Measurements from ENCODE around the gene DHX35. TPM values are rescaled to one million over a fixed set of nuclear protein-coding genes. Genes with fewer than 3 reads are reported as not detected.
"Not testable (repeated sequence)": the region's sequence is repeated elsewhere in the genome, so short reads cannot be mapped to it uniquely, and the experiment has no call there.

DHX35 gene
- total and polyA plus RNA-seq, 9 donors = 7.6 to 10.1 (median 9.2) TPM

- H3K4me3 ChIP-seq (ENCODE audit: low read length) = no peak overlapping the region
- no CpG with 5 or more reads among the region's 5 CpGs for WGBS (ENCODE audit: insufficient coverage)
- H3K4me1 ChIP-seq (ENCODE audit: control insufficient read depth, insufficient read depth, low read length) = no peaks in the 10 kb centered on the region
- no peak for DNase-seq
- no peak overlapping the region for H3K27ac ChIP-seq (ENCODE audit: low read length)
- H3K27me3 ChIP-seq (ENCODE audit: control insufficient read depth, insufficient read depth, low read length) = no peaks in the 10 kb centered on the region
- peaks cover 26% of the 10 kb centered on the region for H3K36me3 ChIP-seq (ENCODE audit: control insufficient read depth, insufficient read depth, low read length)
- H3K9me3 ChIP-seq (replicated peaks; ENCODE audit: control insufficient read depth, low read depth, low read length) = no peaks in the 10 kb centered on the region
These were observed 29.9 kb downstream of the DHX35 start for GRCh38 chr20:38991814-38992704.

DNA sequence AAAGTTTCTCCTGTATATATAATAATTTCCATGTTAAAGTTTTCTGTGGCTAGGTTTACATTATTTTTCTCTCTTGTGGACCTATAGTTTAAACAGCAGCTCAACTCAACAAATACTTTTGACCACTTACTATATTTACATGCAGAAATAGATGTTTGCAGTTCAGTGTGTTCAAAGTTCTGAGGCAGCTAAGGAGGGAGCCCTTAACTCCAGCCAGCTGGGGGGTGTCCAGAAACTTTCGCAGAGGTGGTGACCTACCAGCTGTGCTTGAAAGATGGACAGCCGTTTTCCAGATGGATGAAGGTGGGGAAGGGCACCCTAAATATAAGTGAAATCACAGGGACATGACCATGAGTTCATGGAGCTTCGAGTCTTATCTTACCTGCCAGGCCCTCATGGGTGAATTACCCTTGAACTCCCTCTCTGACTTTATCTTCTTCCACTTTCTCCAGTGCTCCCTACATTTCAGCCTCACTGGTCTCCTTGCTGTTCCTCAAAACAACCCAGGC, 33.4 kb downstream of the DHX35 start:
- Histone ChIP-seq H3K36me3 (ENCODE audit: control insufficient read depth, insufficient read depth, low read length) (peaks cover 48% of the 10 kb centered on the region), H3K27ac (ENCODE audit: low read length) (no peak overlapping the region), H3K4me1 (ENCODE audit: control insufficient read depth, insufficient read depth, low read length) (no peaks in the 10 kb centered on the region), H3K4me3 (ENCODE audit: low read length) (no peak overlapping the region), H3K9me3 (replicated peaks; ENCODE audit: control insufficient read depth, low read depth, low read length) (no peaks in the 10 kb centered on the region), H3K27me3 (ENCODE audit: control insufficient read depth, insufficient read depth, low read length) (no peaks in the 10 kb centered on the region)
- DNase-seq = no peak
- WGBS (ENCODE audit: insufficient coverage) = 89% methylated on average over 3 of the region's 3 CpGs

- DNase-seq; H3K27ac ChIP-seq (ENCODE audit: low read length); H3K27me3 ChIP-seq (ENCODE audit: control insufficient read depth, insufficient read depth, low read length); H3K9me3 ChIP-seq (replicated peaks; ENCODE audit: control insufficient read depth, low read depth, low read length); H3K4me3 ChIP-seq (ENCODE audit: low read length); H3K4me1 ChIP-seq (ENCODE audit: control insufficient read depth, insufficient read depth, low read length): not testable (repeated sequence)
- WGBS (ENCODE audit: insufficient coverage) = no CpG with 5 or more reads among the region's 1 CpG
- peaks cover 52% of the 10 kb centered on the region for H3K36me3 ChIP-seq (ENCODE audit: control insufficient read depth, insufficient read depth, low read length)
These were observed 34.7 kb downstream of the DHX35 start for GRCh38 chr20:38996866-38997265.

GRCh38 chr20:38997622-38998021, 35.5 kb downstream of the DHX35 start:
- H3K27me3 ChIP-seq (ENCODE audit: control insufficient read depth, insufficient read depth, low read length) = no peaks in the 10 kb centered on the region

GRCh38 chr20:38999217-38999616, 37.1 kb downstream of the DHX35 start:
- Histone ChIP-seq H3K4me3 (ENCODE audit: low read length) (no peak overlapping the region), H3K27me3 (ENCODE audit: control insufficient read depth, insufficient read depth, low read length) (no peaks in the 10 kb centered on the region), H3K4me1 (ENCODE audit: control insufficient read depth, insufficient read depth, low read length) (no peaks in the 10 kb centered on the region), H3K27ac (ENCODE audit: low read length) (no peak overlapping the region), H3K36me3 (ENCODE audit: control insufficient read depth, insufficient read depth, low read length) (peaks cover 69% of the 10 kb centered on the region), H3K9me3 (replicated peaks; ENCODE audit: control insufficient read depth, low read depth, low read length) (no peaks in the 10 kb centered on the region)
- WGBS (ENCODE audit: insufficient coverage) = 94% methylated on average over 3 of the region's 3 CpGs
- no peak for DNase-seq

More at GRCh38 chr20:38997622-38998021, 35.5 kb downstream of the DHX35 start:
- Histone ChIP-seq H3K4me1 (ENCODE audit: control insufficient read depth, insufficient read depth, low read length) (no peaks in the 10 kb centered on the region), H3K27ac (ENCODE audit: low read length) (no peak overlapping the region), H3K9me3 (replicated peaks; ENCODE audit: control insufficient read depth, low read depth, low read length) (no peaks in the 10 kb centered on the region), H3K36me3 (ENCODE audit: control insufficient read depth, insufficient read depth, low read length) (peaks cover 59% of the 10 kb centered on the region), H3K4me3 (ENCODE audit: low read length) (no peak overlapping the region)
- 83% methylated on average over 7 of the region's 8 CpGs for WGBS (ENCODE audit: insufficient coverage)
- DNase-seq = no peak

DNA sequence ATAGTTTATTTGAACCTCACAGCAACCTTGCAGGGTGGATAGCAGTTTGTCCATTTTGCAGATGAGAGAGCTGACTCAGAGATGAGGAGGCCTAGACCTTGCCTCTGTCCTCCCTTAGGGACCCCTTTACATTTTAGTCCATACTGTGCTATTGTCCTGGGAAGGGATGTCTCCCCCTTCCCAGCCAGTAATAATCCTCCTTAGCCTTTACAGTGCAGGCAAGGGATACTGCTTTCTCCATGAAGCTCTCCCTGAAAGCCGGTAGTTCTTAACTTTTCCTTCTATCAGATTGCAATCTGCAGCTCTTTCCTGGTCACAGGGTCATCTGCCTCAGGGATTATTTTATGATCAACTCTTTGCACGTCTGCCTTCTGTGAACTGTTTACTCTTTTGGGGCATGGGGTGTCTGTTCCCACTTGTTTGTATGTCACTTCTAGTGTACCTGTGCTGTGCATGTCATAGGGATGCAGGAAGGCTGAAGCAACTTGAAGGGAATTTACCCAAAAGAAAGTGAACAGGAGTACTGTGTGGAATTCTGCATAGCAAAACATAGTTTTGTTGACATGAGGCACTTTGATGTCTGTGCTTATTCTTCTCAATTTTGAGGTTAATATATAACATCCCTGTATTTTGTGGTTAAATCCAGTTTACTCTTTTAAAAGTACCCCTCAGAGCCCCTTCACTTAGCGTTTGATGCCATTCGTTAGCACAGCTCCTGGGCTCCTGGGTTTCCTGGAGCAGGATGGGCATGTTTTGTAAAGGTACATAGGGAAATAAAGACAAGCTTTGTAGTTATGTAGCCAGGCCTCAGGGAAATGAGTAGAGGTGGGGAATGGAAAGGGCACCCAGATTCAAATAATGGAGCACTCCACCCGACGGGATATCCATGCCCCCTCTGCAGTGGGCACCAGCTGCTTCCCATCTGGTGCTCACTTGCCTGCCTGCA, 38.1 kb downstream of the DHX35 start:
- Histone ChIP-seq H3K4me3 (ENCODE audit: low read length) (no peak overlapping the region), H3K9me3 (replicated peaks; ENCODE audit: control insufficient read depth, low read depth, low read length) (no peaks in the 10 kb centered on the region), H3K4me1 (ENCODE audit: control insufficient read depth, insufficient read depth, low read length) (no peaks in the 10 kb centered on the region), H3K27ac (ENCODE audit: low read length) (no peak overlapping the region), H3K27me3 (ENCODE audit: control insufficient read depth, insufficient read depth, low read length) (no peaks in the 10 kb centered on the region), H3K36me3 (ENCODE audit: control insufficient read depth, insufficient read depth, low read length) (peaks cover 74% of the 10 kb centered on the region)
- WGBS (ENCODE audit: insufficient coverage) = 88% methylated on average over 3 of the region's 6 CpGs
- DNase-seq = no peak

- H3K27me3 ChIP-seq (ENCODE audit: control insufficient read depth, insufficient read depth, low read length) = no peaks in the 10 kb centered on the region
- H3K4me1 ChIP-seq (ENCODE audit: control insufficient read depth, insufficient read depth, low read length) = no peaks in the 10 kb centered on the region
- no peaks in the 10 kb centered on the region for H3K9me3 ChIP-seq (replicated peaks; ENCODE audit: control insufficient read depth, low read depth, low read length)
- H3K4me3 ChIP-seq (ENCODE audit: low read length) = no peak overlapping the region
- no CpG with 5 or more reads among the region's 1 CpG for WGBS (ENCODE audit: insufficient coverage)
- H3K27ac ChIP-seq (ENCODE audit: low read length) = no peak overlapping the region
- H3K36me3 ChIP-seq (ENCODE audit: control insufficient read depth, insufficient read depth, low read length) = peaks cover 70% of the 10 kb centered on the region
- DNase-seq = no peak
These were observed 42.4 kb downstream of the DHX35 start for GRCh38 chr20:39004508-39004907.

GRCh38 chr20:39009348-39009747, 47.2 kb downstream of the DHX35 start:
- no peaks in the 10 kb centered on the region for H3K27me3 ChIP-seq (ENCODE audit: control insufficient read depth, insufficient read depth, low read length)
- no peak overlapping the region for H3K27ac ChIP-seq (ENCODE audit: low read length)
- peaks cover 52% of the 10 kb centered on the region for H3K36me3 ChIP-seq (ENCODE audit: control insufficient read depth, insufficient read depth, low read length)
- no CpG with 5 or more reads among the region's 1 CpG for WGBS (ENCODE audit: insufficient coverage)
- DNase-seq = no peak
- no peaks in the 10 kb centered on the region for H3K4me1 ChIP-seq (ENCODE audit: control insufficient read depth, insufficient read depth, low read length)
- H3K4me3 ChIP-seq (ENCODE audit: low read length) = no peak overlapping the region
- H3K9me3 ChIP-seq (replicated peaks; ENCODE audit: control insufficient read depth, low read depth, low read length) = no peaks in the 10 kb centered on the region

DNA sequence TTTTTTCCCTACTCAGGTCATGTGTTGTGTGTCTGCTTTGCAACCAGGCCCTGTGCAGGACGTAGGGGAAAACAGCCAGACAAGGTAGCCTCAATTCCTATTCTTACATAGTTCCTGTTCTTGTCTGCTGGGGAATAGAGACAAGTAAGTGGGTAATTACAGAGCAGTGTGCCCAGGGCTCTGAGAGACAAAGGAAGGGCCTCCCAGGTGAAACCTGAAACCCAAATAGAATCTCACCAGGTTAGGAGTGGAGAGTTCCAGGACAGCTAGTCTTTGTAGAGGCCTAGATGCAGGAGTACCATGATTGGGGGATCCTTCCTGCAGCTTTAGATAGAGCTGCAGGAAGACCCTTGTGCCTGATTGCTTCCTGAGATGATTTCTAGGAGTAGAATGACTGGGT, 48.4 kb downstream of the DHX35 start:
- H3K9me3 ChIP-seq (replicated peaks; ENCODE audit: control insufficient read depth, low read depth, low read length) = no peaks in the 10 kb centered on the region
- no CpG with 5 or more reads among the region's 1 CpG for WGBS (ENCODE audit: insufficient coverage)
- DNase-seq = no peak

GRCh38 chr20:39013662-39014109, 51.5 kb downstream of the DHX35 start:
- Histone ChIP-seq H3K4me3 (ENCODE audit: low read length) (no peak overlapping the region), H3K27ac (ENCODE audit: low read length) (no peak overlapping the region), H3K36me3 (ENCODE audit: control insufficient read depth, insufficient read depth, low read length) (peaks cover 41% of the 10 kb centered on the region), H3K4me1 (ENCODE audit: control insufficient read depth, insufficient read depth, low read length) (no peaks in the 10 kb centered on the region), H3K9me3 (replicated peaks; ENCODE audit: control insufficient read depth, low read depth, low read length) (no peaks in the 10 kb centered on the region), H3K27me3 (ENCODE audit: control insufficient read depth, insufficient read depth, low read length) (no peaks in the 10 kb centered on the region)
- no peak for DNase-seq
- WGBS (ENCODE audit: insufficient coverage) = 82% methylated on average over 2 of the region's 2 CpGs

More for the DNA sequence above, 48.4 kb downstream of the DHX35 start:
- no peak overlapping the region for H3K4me3 ChIP-seq (ENCODE audit: low read length)
- H3K36me3 ChIP-seq (ENCODE audit: control insufficient read depth, insufficient read depth, low read length) = peaks cover 51% of the 10 kb centered on the region
- no peaks in the 10 kb centered on the region for H3K4me1 ChIP-seq (ENCODE audit: control insufficient read depth, insufficient read depth, low read length)
- H3K27me3 ChIP-seq (ENCODE audit: control insufficient read depth, insufficient read depth, low read length) = no peaks in the 10 kb centered on the region
- no peak overlapping the region for H3K27ac ChIP-seq (ENCODE audit: low read length)

All from muscle of leg (tissue), 11 donors.